ENCODE data around the gene TTLL3.

The TTLL3 gene

DNA sequence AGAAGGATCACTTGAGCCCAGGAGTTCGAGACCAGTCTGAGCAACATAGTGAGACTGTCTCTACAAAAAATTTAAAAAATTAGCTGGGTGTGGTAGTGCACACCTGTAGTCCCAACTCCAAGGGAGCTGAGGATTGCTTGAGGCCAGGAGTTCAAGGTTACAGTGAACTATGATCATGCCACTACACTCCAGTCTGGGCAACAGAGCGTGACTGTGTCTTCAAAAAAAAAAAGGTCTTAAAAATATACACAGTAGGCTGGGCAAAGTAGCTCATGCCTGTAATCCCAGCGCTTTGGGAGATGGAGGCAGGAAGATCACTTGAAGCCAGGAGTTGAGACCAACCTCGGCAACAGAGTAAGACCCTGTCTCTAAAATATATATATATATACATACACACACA lies 29.2 kb upstream of the TTLL3 start:
- DNase-seq (ENCODE audit: low spot score) = no peak

DNA sequence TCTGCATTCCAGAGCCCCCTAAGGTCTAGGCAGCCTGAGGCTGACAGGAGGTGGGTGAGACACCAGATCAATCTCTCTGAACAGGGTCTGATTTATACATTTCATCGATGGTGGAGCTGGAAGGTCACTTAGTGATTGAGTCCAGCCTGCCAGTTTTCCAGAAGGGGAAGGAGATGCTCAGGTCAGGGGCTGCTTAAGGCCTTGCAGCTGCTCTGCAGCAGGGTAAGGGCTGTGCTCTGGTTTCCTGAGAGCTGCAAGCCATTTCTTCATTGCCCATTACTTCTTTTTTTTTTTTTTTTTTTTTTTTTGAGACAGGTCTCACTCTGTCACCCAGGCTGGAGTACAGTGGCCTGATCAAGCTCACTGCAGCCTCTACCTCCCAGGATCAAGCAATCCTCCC lies 28.5 kb upstream of the TTLL3 start:
- DNase-seq (ENCODE audit: low spot score) = no peak

DNA sequence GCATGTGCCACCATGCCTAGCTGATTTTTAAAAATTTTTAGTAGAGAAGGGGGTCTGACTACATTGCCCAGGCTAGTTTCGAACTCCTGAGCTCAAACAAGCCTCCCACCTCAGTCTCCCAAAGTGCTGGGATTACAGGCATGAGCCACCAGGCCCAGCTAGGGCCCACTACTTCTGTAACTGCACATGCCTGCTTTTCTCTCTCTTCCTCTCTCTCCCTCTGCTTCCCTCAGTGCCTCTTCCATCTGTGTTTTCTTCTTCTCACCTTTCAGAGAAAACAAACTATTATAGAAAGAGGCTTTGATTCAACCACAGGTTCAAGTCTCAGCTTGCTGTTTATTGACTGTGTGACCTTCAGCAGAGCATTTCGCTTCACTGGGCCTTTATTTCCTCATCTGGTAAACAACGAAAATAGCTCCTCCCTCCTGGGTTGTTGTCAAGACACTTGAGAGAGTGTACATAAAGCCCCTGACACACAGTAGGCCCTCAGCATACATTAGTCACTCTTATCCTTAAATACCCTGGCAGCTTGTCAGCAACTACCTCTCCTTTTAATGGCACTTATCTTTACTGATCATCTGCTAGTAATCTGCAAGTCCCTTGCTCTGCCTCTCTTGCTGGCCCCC lies 28.0 kb upstream of the TTLL3 start:
- no peak for DNase-seq (ENCODE audit: low spot score)

DNA sequence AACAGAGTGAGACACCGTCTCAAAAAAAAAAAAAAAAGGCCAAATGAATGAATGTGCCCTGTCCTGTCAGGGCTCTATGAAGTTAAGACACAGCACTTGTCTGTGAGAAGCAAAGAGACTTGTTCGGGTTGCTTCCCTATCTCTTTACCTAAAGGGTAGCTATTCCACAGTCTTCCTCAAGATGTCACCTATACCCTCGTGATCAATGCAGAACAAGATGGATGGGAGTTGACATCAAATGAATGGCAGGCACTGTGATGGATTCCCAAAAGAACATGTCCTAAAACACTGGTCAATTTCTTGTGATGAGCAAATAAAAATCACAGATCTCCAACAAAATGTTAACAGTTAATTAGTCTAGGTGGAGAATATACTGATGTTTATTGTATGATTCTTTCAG lies 27.3 kb upstream of the TTLL3 start:
- DNase-seq (ENCODE audit: low spot score) = no peak

DNA sequence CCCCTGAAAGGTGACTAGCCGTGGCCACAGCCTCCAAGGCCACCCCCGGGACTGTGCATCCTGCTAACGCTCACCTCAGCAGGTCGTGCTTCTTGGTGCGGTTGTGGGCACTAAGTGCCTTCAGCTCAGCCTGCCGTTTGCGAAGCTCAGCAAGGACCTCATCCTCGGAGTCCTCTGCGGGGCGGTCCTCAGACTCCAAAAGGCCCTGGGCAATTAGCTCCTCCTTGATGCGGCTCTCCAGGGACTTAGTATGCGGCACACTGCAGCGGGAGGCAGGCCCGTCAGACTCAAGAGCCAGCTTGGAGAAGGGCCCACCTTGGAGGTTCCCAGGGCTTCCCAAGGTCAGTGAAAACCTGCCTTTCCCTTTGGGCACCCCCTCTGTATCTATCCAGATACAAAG lies 26.1 kb upstream of the TTLL3 start:
- peak; percentile 37 for DNase-seq (ENCODE audit: low spot score)

DNA sequence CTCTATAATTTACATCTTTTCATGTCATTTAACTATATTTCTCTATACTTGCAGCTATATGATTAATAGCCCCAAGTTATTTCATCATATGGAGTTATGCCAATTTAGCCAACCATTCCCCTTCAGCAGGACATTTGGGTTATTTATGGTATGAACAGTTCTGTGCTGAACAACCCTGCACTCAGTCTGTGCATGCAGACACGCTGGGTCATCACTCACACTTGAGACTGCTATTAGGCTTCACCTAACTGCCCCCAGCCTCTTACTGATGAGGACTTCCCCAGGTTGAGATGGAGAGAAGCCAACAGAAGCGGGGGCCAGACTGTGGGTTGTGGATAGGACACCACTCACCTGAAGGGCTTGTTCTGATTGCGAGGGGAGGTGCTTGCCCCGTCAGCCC lies 25.1 kb upstream of the TTLL3 start:
- no peak for DNase-seq (ENCODE audit: low spot score)

DNA sequence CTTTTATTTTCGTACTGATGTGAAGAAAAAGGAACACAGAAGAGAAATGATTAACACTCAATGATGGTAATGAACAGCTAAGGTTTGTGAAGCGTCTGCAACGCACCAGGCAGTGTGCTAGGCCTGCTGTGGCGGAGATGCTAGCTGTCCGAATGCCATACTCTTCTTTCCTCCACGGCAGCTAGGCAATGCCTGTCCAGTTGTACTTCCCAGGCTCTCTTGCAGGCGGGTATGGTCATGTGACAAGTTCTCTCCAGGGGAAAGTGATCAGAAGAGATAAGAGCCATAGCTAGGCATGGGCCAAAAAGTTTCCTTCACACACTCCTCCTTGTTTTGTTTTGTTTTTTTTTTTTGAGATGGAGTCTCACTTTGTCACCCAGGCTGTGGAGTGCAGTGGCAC lies 24.5 kb upstream of the TTLL3 start:
- DNase-seq (ENCODE audit: low spot score) = no peak

DNA sequence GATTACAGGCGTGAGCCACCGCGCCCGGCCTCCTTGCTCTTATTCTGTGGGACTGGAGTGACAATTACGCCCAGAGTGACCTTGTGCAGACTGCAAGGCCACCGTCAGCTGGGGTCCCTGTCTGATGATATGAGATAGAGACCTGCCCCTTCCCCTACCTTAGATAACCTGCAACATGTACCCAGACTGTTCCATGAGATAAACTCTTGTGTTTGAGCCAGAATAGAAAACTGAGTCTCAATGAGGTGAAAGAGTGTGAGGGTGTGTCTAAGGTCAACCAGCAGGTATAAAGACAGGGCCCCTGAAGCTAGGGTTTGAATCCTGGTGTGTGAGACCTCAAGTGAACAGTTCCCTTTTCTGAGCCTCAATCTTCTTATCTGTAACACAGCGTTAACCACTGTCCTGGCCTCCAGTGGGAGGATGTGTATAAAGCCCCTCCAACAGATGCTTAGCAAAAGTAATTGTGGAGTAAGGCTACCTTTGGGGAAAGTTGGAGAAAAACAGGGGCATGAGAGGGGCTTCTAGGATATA lies 23.8 kb upstream of the TTLL3 start:
- no peak for DNase-seq (ENCODE audit: low spot score)

DNA sequence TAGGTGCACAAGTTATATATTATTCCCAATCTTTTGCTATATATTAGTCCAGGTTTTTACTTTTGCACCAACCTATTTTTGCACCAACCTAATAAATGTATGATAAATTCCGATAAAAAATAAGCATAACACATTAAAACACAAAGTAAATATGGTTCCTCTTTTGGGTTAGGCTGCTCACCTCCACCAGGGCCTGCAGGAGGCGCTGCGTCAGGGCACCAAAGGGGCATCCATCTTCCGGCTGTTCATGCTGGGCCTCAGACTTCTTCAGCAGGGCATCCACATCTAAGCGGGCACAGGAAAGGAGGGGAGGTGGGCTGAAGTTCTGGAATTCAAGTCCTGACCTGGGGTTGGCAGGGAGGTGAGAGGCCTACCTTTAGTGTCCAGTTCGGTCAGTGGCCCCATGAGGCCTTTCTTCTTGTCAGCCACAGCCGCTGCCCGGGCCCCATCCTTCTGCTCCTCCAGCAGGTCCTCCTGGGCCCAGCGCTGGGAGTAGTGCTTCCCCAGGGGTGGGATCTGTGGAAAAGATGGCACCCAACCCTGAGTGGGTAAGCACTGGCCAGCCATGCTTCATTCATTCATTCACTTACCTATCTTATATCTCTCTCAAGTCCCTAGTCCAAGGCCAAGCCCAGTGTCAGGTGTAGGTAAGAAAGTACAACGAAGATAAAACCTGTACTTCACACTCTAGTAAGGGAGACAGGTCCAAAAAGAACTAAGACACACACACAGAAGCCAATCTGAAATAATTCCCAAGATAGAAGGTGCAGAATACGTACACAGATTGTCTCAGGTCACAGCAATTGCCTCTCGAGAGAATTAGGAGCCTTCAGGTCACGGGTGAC lies 23.0 kb upstream of the TTLL3 start:
- no peak for DNase-seq (ENCODE audit: low spot score)

DNA sequence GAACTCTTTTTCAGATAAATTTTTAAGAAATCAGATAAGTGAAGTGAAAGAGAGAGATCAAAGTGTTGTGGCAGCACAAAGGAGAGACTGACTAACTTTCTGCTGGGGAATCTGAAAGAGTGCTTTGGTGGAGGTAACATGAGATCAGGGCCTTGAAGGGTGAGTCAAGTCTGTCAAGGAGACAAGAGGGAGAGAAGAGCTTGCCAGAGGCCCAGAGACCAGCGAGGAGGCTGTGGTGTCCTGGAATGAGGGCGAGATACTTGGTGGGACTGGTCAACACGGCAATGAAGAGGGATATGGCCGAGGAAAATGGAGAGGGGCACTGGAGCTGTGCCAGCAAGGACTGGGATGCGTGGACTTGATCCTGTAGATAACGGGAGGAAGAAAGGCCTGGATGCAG lies 22.3 kb upstream of the TTLL3 start:
- no peak for DNase-seq (ENCODE audit: low spot score)

DNA sequence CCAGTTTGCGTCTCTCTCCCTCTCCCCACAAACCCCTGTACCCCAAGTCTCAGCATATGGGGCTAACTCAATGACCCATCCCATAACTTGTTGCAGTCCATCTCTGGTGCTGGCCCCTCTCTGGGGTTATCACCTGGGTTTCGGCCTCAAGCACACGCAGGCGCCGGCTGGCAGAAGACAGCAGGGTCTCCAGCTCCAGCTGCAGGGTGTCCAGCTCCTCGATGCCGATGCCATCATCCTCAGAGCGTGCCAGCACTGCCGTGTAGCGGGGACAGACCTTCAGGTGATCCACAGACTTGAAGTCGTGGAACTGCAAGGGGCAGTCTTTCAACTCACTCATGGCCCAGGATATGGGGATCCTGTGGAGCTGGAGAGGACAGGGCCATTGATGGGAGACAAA lies 18.9 kb upstream of the TTLL3 start:
- no peak for DNase-seq (ENCODE audit: low spot score)

DNA sequence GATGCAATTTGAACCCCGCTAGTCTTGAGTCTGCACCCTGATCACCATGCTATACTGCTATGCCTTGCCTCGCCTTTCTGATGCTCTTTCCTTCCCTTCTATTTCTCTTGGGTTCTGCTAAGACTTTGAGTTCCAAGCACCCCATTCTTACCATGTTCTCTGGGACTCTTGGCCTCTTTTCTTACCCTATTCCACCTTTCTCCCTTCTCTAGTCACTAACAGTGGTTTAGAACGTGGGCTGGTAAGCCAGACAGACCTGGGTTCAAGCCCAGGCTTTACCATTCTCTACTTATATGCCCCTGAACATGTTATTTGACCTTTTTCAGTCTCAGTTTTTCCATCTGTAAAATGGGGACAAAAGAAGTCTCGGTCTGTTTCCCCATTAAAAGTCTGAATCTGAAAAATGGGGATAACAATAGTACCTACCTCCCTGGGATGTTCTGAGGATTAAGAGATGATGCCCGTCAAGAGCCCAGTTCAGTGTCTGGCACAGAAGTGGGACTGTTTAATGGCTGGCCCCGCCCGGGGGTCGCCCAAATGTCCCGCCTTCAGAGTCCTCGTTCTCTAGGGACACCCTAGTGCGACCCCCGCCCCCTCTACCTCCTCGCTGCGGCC lies 18.2 kb upstream of the TTLL3 start:
- no peak for DNase-seq (ENCODE audit: low spot score)

DNA sequence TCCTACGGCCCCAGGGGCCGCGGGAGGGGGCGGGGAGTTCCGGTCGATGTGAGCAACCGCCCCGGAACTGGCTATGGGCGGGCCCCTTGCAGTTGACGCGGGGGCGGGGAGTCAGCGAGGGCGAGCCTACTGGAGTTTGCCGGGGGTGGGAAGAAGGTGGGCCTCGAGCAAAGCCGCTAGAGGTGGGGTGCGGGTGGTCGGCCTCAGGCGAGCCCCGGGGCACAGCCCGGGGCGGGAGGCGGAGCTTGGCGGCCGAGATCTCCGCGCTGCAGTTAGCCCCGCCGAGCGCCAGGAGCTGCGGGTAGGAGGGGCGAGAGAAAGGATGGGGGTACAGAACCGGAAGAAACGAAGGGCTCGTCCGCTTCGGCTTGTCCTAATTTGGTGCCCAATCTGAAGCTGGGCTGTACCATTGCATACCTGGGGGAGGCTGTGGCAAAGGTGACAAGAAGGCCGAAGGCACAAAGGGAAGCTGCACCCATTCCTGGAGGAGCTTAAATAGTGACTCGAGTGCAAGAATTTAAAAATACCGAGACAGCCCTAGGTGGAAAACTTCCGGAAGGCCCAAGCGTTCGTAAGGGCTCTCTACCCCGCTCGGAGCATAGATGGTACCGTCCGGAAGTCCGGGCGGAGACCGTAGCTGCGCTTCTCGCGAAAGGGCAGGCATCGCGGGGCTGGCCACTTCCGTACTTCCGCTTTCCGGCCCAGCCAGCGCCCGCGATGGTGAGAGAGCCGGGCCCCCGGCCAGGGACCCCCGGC lies 17.5 kb upstream of the TTLL3 start, which contains the start of the genes ARPC4 and TADA3:
Gene ARPC4, plus strand, starts transcription at position 678 of the 756 bp plus-strand sequence. Its CDS starts 40 bp downstream, at position 718.
Gene TADA3, minus strand, starts transcription at position 69 of the 756 bp plus-strand sequence. CDS start 1,007 bp downstream, outside the sequence.
- peak; percentile 95 for DNase-seq (ENCODE audit: low spot score)

DNA sequence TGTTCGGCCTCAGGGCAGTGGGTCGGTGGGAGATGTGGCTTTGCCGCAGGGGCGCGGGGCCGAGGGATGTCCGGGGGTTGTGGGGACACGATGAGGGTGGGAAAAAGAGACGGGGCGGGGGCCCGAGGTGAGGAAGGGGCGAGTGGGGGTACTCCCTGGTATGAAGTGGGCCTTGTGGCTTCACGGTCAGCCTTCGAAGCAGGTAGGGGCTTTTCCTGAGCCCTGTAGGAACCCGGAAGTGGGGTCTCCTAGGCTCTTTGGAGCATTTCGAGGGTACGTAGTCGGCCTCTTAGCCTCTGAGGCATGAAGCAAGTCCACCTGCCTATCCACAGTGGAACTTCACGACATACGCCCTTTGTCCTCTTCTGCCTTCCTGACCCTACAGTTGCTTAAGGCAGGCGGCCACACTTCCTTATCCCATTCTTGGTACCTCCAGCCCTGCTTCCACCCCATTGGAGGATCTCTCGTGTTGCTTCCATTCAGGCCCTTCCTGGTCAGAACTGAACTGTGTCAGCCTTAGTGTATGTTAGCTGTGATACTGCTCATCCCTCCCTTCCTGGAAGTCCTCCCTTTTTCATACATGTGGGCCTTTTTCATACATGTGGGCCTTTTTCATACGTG lies 16.8 kb upstream of the TTLL3 start:
- no peak for DNase-seq (ENCODE audit: low spot score)

DNA sequence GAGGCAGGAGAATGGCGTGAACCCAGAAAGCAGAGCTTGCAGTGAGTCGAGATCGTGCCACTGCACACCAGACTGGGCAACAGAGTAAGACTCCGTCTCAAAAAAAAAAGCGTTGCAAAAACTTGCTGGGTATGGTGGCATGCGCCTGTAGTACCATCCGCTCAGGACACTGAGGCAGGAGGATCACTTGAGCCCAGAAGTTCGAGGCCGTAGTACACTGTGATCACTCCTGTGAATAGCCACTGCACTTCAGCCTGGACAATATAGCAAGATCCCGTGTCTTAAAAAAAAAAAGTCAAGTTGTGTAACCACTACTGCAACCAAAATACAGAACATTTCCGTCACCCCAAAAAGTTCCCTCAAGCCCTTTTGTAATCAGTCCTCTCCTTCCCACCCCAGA lies 15.7 kb upstream of the TTLL3 start:
- no peak for DNase-seq (ENCODE audit: low spot score)

DNA sequence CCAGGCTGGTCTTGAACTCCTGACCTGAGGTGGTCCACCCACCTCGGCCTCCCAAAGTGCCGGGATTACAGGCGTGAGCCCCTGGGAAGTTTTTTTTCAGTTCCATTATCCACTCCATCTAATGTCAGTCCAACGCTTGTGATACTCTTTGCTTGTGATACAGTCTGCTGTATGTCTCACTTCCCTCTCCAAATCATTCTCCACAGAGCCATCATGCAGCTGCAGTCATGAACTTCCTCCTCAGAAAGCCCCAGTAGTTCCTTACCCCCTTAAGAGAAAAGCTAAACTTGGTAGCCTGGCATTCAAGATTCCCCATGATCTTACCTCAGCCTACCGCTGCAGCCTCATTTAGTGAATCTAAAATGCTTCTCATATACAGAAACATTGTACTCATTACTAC lies 14.9 kb upstream of the TTLL3 start:
- peak; percentile 33 for DNase-seq (ENCODE audit: low spot score)

DNA sequence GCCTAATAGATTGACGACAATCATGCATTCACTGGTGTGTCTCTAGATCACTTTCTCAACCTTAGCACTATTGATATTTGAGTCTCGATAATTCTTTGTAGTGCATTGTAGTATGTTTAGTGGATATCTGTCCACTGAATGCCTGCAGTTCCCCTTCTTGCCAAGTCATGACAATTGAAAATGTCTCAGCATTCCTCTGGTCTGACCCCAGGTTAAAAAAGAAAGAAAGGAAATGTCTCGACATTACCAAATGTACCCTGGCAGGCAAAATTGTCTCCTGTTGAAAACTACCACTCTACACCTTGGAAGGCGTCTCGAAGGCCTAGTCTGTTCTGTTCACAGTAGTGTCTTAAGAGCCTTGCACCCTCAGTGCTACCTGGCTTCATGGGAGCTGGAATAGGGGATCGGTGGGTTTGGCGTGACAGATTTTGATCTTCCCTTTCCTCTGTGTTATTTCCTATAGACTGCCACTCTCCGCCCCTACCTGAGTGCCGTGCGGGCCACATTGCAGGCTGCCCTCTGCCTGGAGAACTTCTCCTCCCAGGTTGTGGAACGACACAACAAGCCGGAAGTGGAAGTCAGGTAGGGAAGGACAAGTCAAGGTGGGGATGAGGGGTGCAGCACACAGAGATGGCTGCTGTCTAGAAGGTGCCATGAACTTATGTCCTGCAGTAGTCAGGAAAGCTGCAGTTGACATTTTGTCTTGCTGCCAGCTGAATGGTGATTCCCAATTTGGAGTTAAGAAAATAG lies 12.7 kb upstream of the TTLL3 start:
- DNase-seq (ENCODE audit: low spot score) = no peak

DNA sequence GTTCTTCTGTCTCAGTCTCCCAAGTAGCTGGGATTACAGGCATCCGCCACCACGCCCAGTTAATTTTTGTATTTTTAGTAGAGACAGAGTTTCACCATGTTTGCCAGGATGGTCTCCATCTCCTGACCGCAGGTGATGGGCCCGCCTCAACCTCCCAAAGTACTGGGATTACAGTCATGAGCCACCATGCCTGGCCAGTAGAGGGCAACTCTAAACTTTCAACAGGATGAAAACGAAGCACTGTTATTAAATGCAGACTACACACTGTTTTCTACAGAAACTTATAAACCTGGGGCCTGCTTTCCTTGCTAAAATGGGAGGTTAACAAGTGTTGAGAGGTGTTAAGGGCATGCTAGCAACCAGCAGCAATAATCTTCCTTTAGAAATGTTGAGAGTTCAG lies 9.5 kb upstream of the TTLL3 start:
- no peak for DNase-seq (ENCODE audit: low spot score)

DNA sequence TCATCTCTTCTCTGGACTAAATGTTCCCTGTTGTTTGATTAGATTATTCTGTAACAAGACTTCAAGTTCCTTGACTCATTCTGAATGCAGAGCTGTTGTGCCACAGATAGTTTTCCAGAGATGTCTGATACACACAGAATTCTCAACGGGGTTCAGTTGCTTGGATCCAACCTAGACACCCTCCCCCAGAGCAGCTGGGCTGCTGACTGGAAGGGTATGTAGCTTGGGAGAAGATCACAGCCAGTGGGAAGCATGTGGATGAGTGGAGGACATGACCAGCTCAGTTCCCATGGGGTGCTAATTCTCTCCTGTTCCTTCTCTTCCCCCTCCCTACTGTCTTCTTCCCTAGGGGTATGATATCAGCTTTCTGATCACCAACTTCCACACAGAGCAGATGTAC lies 6.6 kb upstream of the TTLL3 start:
- no peak for DNase-seq (ENCODE audit: low spot score)

DNA sequence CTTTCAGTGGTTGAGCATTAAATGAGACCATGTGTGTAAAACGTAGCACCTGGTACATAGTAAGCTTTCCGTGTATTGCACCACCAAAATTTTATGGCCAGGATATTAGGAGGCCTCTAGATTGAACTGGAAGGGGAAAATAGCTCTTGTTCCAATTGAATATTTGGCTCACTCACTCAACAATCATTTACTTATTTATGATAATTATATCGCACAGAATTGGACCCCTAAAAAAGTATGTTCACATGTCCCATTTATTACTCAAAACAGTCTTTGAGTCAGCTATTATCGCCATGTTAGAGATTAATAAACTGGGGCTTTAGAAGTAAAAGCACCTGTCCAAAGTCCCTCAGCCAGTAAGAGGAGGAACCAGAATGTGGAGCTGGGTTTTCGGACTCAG lies 5.1 kb upstream of the TTLL3 start:
- no peak for DNase-seq (ENCODE audit: low spot score)

DNA sequence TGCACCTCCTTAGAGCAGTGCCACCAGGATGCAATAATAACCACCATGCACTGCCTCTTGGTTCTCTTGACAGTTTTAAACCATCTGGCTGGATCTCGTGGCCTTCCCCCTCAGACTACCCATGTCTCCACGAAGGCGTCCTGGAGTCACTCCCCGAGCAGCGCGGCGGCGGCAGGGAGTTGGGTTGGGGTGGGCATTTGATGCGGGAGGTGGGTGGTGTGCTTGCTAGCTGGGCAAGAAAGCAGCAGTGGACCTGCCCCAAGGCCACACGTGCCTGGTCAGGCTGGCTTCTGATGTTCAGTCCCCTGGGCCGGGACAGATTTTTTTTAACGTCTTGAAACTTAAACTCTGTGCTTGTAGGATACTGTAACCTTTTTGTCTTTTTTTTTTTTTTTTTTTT lies 3.9 kb upstream of the TTLL3 start:
- no peak for DNase-seq (ENCODE audit: low spot score)
